HG03342 (cell line): ENCODE measurements around the gene JMJD4.

Source experiments
- ATAC-seq: cut with Tn5 transposase; IDR thresholded peaks from one replicate; pipeline ENCODE4 v1.9.1; 2021; ENCODE audit warnings: mild to moderate bottlenecking, moderate library complexity; ENCODE audit not compliant: unreplicated experiment

The JMJD4 gene

DNA sequence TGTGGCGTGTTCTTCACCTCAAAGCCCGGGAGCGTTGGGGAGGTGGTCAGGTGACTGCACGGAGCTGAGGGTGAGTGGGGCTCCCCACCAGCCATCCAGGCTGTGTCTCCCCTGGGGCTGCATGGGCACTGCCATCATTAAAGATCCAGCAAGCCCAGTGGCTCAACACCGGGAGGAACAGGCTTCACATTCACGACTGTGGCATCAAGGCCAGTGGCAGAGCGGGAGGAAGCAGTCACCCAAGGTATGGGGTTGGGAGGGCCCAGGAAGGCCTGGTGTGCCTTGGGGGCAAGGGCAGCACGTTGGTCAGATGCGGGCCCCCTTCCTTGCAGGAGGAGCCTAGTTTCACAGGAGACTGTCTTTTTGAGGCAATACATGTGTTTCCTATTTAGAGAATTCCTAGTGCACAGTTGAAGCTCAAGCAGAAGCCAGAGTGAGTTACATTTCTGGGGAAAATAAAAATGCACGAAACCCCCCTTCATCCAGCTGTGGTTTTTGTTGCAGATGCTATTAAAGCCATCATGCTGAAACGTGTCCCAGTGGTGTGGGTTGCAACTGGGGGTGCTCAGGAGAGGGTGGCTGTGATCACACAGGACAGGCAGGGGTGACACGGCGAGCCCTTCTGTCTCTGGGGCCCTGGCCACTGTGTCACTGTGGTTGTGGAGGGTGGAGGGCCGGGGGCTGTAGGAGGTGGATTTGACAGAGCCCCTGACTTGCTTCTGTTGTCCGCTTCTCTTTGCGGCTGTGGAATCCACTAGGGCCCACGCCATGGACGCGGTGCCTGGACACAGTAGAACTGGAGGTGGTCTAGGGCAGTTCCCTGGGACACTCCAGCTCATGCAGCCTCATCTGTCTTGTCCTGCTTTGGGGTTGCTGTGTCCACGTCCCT is 34.2 kb upstream of the JMJD4 start:
- no peak for ATAC-seq

- no peak for ATAC-seq
Measured at GRCh38 chr1:227768640-227769039, 33.5 kb upstream of the JMJD4 start.

- no peak for ATAC-seq
Measured at GRCh38 chr1:227768125-227768439, 33.0 kb upstream of the JMJD4 start.

DNA sequence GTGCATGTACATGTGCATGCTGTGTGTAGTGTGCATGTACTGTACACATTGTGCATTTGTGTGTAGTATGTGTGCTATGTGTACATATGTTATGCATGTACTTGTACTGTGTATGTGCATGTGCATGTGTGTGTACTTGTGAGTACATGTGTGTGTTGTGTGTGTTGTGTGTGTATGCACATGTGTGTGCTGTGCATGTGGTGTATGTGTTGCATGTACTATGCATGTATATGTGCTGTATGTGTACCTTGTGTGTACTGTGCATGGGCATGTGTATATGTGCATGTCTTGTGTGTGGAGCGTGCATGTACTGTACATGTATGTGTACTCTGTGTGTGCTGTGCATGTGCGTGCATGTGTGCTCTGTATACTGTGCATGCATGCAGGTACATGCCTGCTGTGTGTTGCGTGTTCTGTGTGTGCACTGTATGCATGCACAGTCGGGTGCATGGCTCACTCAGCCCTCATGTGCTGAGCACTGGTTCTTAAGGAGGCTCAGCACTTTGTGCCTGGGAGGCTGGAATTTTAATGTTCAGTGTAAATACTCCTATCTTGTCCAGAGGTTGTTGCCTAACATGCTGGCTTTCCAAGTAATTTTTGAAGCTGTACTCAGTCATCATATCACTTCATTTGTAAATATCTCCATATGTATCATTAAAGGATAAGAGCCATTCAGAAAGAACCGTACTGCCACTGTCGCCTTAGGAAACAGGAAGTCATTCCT is 32.5 kb upstream of the JMJD4 start:
- no peak for ATAC-seq

GRCh38 chr1:227766653-227767277 is 31.7 kb upstream of the JMJD4 start:
- ATAC-seq: no peak

DNA sequence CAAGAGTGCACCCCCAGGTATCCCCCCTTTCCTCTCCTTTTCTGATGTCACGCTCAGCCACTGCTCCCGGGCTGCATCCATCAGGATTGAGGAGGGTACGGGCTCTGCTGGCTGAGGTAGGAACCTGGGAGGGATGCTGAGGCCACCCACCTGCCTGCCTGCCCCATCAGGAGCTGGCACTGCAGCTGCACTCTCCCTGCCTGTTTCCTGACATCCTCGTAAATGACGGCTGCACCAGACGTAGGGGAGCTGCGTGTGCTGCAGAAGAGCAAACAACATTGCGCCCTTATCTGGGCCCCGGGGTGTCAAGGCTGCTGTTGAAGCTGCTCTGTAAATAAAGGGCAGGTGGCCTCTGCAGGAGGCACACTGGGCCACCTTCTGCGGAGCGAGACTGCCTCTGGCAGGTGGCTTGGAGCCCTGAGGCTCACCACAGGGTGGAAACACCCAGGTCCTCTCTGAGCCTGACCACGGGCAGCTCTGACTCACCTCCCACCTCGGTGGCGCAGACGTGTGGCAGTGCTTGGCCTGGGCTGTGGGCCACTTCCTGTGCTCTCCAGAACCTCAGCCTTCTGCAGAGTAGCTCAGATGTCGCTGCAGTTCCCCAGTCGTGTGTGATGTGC is 31.0 kb upstream of the JMJD4 start:
- ATAC-seq: no peak

GRCh38 chr1:227765261-227766014 is 30.3 kb upstream of the JMJD4 start:
- ATAC-seq: no peak

DNA sequence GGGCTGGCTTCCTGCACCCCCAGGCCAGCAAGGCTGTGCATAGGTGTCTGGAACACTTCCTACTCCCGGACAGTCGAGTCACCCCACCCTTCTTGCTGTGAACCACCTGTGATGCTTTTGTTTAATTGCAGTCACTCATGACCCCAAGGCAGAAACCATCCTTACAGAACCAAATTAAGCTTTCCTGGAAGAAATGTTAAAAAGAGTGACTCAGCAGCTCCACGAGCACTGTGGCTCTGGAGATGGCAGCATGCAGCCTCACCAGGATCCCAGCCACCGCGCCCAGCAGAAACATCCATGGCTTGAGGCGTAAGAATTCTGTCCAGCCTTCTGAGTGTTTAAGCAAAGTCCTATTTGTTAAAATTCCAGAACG is 28.9 kb upstream of the JMJD4 start:
- no peak for ATAC-seq

GRCh38 chr1:227763246-227764018 is 28.3 kb upstream of the JMJD4 start:
- no peak for ATAC-seq

DNA sequence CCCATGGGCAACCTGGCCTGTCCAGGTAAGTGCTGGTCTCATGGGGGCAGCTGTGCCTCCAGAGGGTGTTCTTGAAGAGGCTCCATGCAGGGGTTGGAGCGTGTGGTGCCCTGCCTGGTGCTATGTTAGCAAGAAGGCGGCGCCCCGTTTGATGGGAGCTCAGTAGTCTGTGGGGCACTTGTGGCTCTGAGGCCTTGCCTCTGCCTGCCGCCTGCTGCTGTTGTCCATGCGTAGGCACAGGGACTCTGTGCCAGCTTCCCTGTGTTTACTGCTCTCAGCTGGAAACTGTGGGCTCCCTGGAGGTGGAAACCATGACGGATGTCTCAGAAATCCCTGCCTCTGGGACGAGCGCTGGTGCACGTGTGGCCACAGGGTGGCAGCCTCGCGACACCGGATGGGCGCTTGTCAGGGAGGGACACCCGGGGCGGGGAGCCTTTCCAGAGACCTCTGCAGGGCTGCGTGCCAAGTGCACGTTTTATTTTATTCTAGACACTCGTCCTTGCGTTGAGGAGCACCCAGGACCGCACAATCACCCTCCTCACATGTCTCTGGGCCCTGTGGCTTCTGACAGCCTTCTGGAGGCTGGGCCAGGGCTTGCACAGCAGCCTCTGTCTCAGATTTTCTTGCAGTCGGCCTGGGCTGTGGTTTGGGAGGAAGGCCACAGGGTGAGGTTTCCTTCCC is 27.3 kb upstream of the JMJD4 start:
- ATAC-seq: peak; percentile 86

- ATAC-seq: no peak
Measured at GRCh38 chr1:227761621-227762230, 26.6 kb upstream of the JMJD4 start.

DNA sequence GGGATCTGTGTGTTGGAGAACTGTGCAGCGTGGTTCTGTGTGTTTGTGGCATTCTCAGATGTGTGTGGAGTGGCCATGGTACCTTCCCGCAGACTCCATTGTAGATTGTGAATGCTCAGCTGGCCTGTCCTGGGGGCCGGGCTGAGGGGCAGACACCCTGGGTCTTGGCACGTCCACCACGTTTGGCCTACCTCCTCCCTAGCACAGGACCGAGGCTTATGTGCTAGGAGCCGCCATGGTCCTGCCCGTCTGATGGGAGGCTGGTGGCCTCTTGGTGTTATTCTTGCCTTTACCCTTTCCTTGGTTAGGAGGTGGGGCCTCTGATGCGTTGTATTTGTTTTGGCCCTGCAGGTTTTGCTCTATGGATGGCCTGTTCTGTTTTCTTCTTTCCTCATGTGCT is 25.3 kb upstream of the JMJD4 start:
- ATAC-seq: no peak

DNA sequence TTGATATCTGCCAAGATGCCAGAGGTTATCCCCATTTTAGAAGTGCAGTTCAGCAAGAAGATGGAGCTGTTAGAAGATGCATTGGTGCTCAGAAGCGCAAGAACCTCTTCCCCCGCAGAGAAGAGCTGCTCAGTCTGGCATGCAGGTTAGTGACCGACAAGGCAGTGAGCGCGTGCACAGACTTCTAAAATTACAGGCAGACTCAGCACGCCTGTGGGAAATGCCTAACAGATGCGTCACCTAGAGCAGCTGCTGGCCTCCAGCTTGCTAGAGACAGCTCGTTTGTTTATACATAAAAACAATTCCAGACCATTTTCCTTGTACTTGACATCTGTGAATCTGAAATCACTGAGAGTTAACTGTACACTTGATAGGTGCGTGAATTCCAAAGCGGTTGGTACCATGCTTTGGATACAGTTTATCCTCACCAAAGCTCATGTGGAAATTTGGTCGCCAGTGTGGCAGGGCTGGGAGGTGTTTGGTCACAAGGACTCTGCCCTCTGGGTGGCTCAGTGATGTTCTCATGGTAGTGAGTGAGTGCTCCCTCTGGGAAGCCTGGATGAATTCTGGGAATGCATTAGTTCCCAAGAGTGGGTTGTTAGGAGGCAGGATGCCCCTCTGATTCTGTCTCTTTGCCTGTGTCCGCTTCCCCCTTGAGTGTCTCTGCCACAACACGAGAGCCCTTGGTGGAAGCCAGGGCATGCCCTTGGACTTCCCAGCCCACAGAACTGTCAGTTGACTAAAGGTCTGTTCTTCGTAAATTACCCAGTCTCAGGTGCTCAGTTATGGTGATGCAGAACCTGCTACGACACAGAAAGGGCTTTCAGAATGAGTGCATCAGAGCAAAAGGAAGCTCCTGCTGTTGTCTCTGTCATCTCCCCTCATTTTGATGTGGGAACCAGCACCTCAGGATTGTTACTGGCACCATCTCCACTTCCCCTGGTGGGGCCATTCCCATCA is 24.5 kb upstream of the JMJD4 start:
- no peak for ATAC-seq

DNA sequence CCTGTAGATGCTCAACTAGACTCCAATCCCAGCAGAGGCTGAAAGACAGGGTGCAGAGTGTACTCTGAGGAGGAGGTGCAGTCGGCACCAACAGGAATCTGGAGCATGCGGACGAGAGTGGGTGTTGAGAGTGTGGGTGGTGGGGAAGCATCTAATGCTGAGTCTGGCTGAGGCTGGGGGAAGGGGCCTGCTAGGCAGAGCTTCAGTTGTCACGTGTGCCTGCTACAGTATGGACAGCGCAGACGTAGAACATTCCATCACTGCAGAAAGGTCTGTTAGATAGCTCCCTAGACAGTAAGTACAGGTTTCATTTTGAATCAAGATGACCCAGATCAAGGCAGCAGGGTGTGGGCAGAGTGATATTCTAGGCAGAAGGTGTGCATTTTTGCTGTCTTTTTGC is 23.3 kb upstream of the JMJD4 start:
- ATAC-seq: peak; percentile 33

GRCh38 chr1:227757781-227758180 is 22.7 kb upstream of the JMJD4 start:
- no peak for ATAC-seq

DNA sequence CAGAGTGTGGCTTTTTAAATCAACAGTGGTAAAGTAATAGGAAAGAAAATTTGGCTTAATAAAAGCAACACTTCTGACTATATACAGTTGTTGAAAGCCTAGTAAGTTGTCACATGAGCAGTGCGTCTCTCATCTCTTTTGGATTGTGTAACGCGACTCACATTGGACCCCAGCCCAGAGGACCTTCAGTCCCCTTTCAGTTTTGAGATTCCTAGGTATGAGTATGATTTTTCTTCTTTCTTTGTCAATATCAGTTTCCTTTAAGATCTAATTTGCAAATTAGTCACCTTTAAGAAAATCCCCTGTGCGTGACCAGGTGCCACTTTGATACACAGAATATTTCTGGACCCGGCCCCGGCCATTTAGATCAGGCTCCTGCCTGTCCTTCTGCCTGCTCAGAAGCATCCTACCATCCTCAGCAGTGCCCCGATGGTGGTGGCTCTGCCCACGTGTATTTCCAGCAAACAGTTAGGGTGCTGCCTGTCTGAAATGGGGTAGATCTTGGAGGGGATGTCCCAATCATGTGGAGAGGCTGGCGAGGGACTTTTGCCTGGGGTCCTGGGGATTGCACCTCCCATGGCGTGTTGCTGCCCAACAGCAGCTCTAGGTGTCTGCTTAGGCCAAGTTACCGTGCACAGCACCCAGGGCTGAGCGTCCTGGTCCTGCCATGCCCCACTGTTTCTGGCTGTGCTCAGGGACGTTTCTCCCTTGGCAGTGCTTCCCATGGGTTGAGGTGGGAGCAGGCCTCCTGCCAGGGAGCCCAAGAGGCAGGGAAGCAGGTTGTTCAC is 21.3 kb upstream of the JMJD4 start:
- ATAC-seq: no peak

DNA sequence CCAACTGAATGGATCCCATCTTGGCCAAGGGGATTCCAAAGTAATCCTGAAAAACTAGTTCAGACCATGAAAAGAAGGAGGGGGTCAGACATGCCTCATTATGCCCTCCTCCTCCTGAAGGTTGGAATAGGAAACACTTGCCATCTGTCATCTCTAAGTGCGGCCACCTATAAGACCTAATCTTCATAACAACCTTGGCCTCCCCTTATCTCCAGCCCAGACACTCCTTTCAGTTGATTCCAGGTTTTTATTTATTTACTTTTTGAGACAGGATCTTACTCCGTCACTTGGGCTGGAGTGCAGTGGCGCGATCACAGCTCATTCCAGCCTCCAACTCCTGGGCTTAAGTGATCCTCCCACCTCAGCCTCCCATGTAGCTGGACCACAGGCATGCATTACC is 19.9 kb upstream of the JMJD4 start:
- no peak for ATAC-seq
